Choroid plexus epithelial cell (primary cell): ENCODE results near the gene GCH1.
"Not testable (repeated sequence)": the region's sequence is repeated elsewhere in the genome, so short reads cannot be mapped to it uniquely, and the experiment has no call there.

Experiments
- DNase-seq: peaks from one replicate; pipeline ENCODE4 v3.0.0-alpha.2; 2010; ENCODE audit warnings: low read depth
- H3K4me3 ChIP-seq: 2 replicates; pipeline ENCODE4 v1.5.1; 2011; ENCODE audit warnings: low read depth, mild to moderate bottlenecking, control low read depth, low read length, moderate library complexity
- TF ChIP-seq, protein P1 (sequence below): conservative IDR thresholded peaks from 2 replicates; pipeline ENCODE4 v1.5.1; 2011; ENCODE audit warnings: low read depth, mild to moderate bottlenecking, control low read depth, inconsistent platforms, low read length, moderate library complexity

The GCH1 gene

GRCh38 chr14:54909817-54910558 is 7.4 kb upstream of the GCH1 start:
- TF ChIP-seq, protein P1, sequence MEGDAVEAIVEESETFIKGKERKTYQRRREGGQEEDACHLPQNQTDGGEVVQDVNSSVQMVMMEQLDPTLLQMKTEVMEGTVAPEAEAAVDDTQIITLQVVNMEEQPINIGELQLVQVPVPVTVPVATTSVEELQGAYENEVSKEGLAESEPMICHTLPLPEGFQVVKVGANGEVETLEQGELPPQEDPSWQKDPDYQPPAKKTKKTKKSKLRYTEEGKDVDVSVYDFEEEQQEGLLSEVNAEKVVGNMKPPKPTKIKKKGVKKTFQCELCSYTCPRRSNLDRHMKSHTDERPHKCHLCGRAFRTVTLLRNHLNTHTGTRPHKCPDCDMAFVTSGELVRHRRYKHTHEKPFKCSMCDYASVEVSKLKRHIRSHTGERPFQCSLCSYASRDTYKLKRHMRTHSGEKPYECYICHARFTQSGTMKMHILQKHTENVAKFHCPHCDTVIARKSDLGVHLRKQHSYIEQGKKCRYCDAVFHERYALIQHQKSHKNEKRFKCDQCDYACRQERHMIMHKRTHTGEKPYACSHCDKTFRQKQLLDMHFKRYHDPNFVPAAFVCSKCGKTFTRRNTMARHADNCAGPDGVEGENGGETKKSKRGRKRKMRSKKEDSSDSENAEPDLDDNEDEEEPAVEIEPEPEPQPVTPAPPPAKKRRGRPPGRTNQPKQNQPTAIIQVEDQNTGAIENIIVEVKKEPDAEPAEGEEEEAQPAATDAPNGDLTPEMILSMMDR, result no peak
- no peak for DNase-seq
- H3K4me3 ChIP-seq, result no peak overlapping the region

GRCh38 chr14:54908973-54909372 is 6.3 kb upstream of the GCH1 start:
- not testable (repeated sequence) for DNase-seq, H3K4me3 ChIP-seq

GRCh38 chr14:54908190-54908589 is 5.6 kb upstream of the GCH1 start:
- no peak overlapping the region for H3K4me3 ChIP-seq
- DNase-seq, result no peak
- TF ChIP-seq, protein P1, result no peak

DNA sequence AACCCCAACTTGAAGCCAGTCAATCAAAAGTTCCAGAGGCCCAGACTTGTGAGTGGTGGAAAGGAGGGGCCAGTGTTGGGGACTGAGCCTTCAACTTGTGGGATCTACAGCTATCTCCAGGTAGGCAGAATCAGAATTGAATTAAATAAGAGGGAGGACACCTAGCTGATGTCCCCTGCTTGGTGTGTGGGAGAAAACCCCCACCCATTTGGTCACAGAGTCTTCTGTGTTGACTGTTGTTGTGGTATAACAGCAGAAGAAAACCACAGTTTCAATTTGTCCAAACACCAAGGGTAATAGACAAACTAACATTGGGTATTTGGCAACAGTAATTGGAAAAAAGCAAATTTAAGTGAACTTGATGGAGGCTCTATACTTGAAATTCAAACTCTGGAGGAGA is 3.4 kb upstream of the GCH1 start:
- no peak for DNase-seq
- H3K4me3 ChIP-seq, result no peak overlapping the region
- TF ChIP-seq, protein P1, result no peak

- TF ChIP-seq, protein P1, result peak; percentile 15
- H3K4me3 ChIP-seq, result peak overlapping the region; percentile 84
- peak; percentile 52 for DNase-seq
Observed at GRCh38 chr14:54902143-54902520, 494 bp downstream of the GCH1 start.

DNA sequence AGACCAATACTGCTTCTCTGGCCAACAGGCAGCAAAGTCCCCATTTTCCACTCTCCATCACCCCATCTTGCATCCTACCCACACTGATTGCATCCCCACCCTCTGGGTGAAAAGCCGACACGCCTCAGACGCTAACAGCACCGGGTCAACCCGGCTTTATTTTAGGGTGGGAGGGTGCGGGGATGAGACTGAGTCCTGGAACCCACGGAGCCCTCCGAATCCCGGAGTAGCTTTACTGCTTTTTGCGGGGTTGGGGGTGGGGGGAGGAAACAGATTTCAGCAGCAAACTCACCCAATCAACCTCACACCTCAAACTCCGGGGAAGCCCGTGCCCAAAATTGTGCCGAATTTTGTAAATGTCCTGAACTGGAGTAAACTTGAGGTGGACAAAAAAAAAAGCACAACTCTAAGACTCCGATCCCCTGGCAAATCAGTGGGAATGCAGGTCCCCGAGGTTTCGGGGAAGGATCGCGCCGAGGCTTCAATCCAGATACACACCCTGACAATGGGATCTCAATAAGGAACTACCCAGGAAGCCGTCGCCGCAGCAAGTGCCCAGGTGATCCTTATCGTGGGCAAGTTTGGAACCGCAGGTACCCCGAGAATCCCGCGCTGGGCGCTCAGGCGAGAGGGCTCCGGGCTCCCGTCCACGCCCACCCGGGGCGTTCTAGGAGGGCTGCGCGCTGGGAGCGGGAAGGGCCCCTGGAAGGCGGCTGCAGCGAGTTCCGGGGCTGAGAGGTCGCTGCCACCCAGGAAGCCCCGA is 1.1 kb downstream of the GCH1 start:
- peak; percentile 26 for DNase-seq
- TF ChIP-seq, protein P1, result no peak
- peak overlapping the region; percentile 84 for H3K4me3 ChIP-seq

GRCh38 chr14:54899573-54899972 is 3.1 kb downstream of the GCH1 start:
- no peak overlapping the region for H3K4me3 ChIP-seq
- TF ChIP-seq, protein P1, result no peak

GRCh38 chr14:54897809-54898555 is 4.6 kb downstream of the GCH1 start:
- not testable (repeated sequence) for H3K4me3 ChIP-seq
- peak; percentile 35 for DNase-seq

More at GRCh38 chr14:54899573-54899972, 3.1 kb downstream of the GCH1 start:
- DNase-seq, result no peak
